ENCODE results near the gene RGS12. TPM values are rescaled to one million over a fixed set of nuclear protein-coding genes. Genes with fewer than 3 reads are reported as not detected.

The RGS12 gene
- total RNA-seq, 1 experiment from 2014 or later: 36.6 TPM

DNA sequence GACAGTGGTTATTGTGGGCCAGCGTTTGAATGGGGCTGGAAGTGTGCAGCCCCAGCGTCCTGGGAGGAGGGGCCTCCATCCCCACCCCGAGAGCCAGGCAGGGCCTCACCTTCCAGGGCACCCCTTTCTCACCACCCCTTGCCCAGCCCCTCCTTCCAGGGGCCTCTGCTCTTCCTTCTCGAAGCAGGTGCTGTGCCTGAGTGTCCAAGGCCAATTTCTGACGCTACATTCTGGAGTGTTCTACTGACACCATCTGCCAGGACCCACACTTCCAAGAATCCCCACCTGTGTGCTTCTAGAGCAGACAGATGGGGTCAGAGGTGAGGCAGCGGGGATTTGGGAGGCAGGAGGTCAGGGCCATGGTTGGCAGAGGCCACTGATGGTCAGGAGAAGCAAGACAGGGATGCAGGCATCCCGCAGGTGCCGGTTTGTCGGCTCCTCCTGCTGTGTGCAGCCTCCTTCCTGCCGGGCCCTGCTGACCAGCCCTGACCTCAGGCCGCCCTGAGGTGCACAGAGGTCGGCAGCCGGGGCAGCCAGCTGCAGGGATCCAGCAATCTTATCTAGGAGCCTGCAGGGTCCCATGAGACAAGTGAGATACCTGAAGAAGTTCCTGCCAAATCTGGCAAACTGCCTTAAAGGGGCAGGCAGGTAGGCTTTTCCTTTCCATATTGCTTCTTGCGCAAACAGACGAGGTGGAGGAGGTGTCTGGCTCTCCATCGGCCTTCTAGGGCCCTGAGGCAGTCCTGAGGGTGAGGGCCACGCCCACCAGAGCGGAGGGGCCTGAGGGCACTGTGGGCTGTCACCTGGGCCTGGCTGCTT lies 25.0 kb upstream of the RGS12 start:
- no peak overlapping the region for H2AFZ ChIP-seq
- no peak overlapping the region for H3K27ac ChIP-seq
- H4K20me1 ChIP-seq (ENCODE audit: insufficient read depth): no peaks in the 10 kb centered on the region
- H3K27me3 ChIP-seq (ENCODE audit: insufficient read depth, low read depth): no peaks in the 10 kb centered on the region
- TF ChIP-seq, protein P1, sequence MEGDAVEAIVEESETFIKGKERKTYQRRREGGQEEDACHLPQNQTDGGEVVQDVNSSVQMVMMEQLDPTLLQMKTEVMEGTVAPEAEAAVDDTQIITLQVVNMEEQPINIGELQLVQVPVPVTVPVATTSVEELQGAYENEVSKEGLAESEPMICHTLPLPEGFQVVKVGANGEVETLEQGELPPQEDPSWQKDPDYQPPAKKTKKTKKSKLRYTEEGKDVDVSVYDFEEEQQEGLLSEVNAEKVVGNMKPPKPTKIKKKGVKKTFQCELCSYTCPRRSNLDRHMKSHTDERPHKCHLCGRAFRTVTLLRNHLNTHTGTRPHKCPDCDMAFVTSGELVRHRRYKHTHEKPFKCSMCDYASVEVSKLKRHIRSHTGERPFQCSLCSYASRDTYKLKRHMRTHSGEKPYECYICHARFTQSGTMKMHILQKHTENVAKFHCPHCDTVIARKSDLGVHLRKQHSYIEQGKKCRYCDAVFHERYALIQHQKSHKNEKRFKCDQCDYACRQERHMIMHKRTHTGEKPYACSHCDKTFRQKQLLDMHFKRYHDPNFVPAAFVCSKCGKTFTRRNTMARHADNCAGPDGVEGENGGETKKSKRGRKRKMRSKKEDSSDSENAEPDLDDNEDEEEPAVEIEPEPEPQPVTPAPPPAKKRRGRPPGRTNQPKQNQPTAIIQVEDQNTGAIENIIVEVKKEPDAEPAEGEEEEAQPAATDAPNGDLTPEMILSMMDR (conservative IDR thresholded peaks at IDR 0.05): no peak
- TF ChIP-seq EZH2 (IDR thresholded peaks at IDR 0.05; ENCODE audit: low read depth): no peak
- H3K9me2 ChIP-seq (ENCODE audit: insufficient read depth): no peaks in the 10 kb centered on the region
- H3F3A ChIP-seq (ENCODE audit: insufficient read depth, low read depth): no peaks in the 10 kb centered on the region
- no peaks in the 10 kb centered on the region for H3K79me2 ChIP-seq (ENCODE audit: low read depth)
- no TSS peak for BruUV-seq (replicated peaks)
- intact Hi-C loops (cut with micrococcal nuclease; ENCODE audit: unreplicated experiment): no loop called here
- ChIA-PET POLR2A (ENCODE audit: unreplicated experiment) (no interaction called here), CTCF (no interaction called here)
- peak overlapping the region; percentile 53; the same call in 1 of the 2 replicates for H3K4me2 ChIP-seq
- H3K36me3 ChIP-seq (ENCODE audit: low read depth): no peaks in the 10 kb centered on the region
- no peak overlapping the region for H3K4me3 ChIP-seq
- peaks cover 15% of the 10 kb centered on the region for H3K4me1 ChIP-seq (replicated peaks; ENCODE audit: insufficient read depth)
- no peaks in the 10 kb centered on the region for H3K9me3 ChIP-seq (ENCODE audit: insufficient read depth, low read depth)
- DNase-seq: peak; percentile 63 to 80

DNA sequence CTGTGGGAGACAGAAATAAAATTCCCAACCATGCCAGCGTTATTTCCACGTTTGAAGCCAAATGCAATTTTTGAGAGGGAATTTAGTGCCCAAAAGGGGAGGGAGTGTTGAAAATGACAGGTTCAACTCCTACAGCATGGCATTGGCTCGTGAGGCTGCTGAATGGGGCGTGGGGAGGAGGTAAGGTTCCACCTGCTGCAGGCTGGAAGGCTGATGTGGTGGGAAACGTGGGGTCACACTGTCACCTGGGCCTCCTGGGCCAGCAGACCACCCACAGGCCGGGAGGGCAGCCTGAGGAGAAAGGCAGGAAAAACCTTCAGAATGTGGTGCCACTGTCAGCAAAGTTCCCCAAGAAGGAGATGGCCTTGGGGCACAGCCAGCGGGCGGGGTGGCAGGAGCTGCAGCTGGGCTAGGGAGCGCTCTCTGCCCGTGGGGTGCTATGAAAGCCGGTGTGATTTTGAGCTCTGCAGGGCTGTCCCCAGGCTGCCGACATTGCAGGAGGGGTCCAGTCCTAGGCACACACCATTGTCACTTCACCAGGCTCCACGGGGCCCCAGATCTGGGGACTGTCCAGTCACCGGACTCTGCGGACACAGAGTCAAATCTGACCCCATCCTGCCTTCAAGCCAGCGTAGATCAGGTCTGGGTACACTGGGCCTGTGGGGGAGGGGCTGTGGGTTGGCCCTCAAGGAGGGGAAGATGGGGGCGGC lies 24.3 kb upstream of the RGS12 start:
- peaks cover 15% of the 10 kb centered on the region for H3K4me1 ChIP-seq (replicated peaks; ENCODE audit: insufficient read depth)

GRCh38 chr4:3269105-3269927 lies 23.5 kb upstream of the RGS12 start:
- ChIA-PET CTCF (no interaction called here), POLR2A (ENCODE audit: unreplicated experiment) (no interaction called here)
- Histone ChIP-seq H3K4me3 (no peak overlapping the region), H3K36me3 (ENCODE audit: low read depth) (no peaks in the 10 kb centered on the region), H3K9me3 (ENCODE audit: insufficient read depth, low read depth) (no peaks in the 10 kb centered on the region), H3K4me1 (replicated peaks; ENCODE audit: insufficient read depth) (peaks cover 15% of the 10 kb centered on the region), H3K9me2 (ENCODE audit: insufficient read depth) (no peaks in the 10 kb centered on the region), H3F3A (ENCODE audit: insufficient read depth, low read depth) (no peaks in the 10 kb centered on the region), H3K79me2 (ENCODE audit: low read depth) (no peaks in the 10 kb centered on the region), H3K27me3 (ENCODE audit: insufficient read depth, low read depth) (no peaks in the 10 kb centered on the region), H2AFZ (no peak overlapping the region), H3K27ac (no peak overlapping the region), H4K20me1 (ENCODE audit: insufficient read depth) (no peaks in the 10 kb centered on the region), H3K4me2 (no peak overlapping the region)
- intact Hi-C loops (cut with micrococcal nuclease; ENCODE audit: unreplicated experiment): no loop called here
- DNase-seq: no peak
- TF ChIP-seq, protein P1 (conservative IDR thresholded peaks at IDR 0.05): no peak
- TF ChIP-seq EZH2 (IDR thresholded peaks at IDR 0.05; ENCODE audit: low read depth): no peak
- no TSS peak for BruUV-seq (replicated peaks)

More for the DNA sequence above, 24.3 kb upstream of the RGS12 start:
- no peaks in the 10 kb centered on the region for H3K9me2 ChIP-seq (ENCODE audit: insufficient read depth)
- no peak for TF ChIP-seq EZH2 (IDR thresholded peaks at IDR 0.05; ENCODE audit: low read depth)
- TF ChIP-seq, protein P1 (conservative IDR thresholded peaks at IDR 0.05): no peak
- no peak for DNase-seq
- POLR2A ChIA-PET (ENCODE audit: unreplicated experiment): no interaction called here
- BruUV-seq (replicated peaks): no TSS peak
- H4K20me1 ChIP-seq (ENCODE audit: insufficient read depth): no peaks in the 10 kb centered on the region
- H3K27ac ChIP-seq: no peak overlapping the region
- H3K36me3 ChIP-seq (ENCODE audit: low read depth): no peaks in the 10 kb centered on the region
- no peaks in the 10 kb centered on the region for H3K27me3 ChIP-seq (ENCODE audit: insufficient read depth, low read depth)
- H3K79me2 ChIP-seq (ENCODE audit: low read depth): no peaks in the 10 kb centered on the region
- H3K4me3 ChIP-seq: no peak overlapping the region
- intact Hi-C loops (cut with micrococcal nuclease; ENCODE audit: unreplicated experiment): no loop called here
- peak overlapping the region; percentile 53; the same call in 1 of the 2 replicates for H3K4me2 ChIP-seq
- H3F3A ChIP-seq (ENCODE audit: insufficient read depth, low read depth): no peaks in the 10 kb centered on the region
- CTCF ChIA-PET: no interaction called here
- no peaks in the 10 kb centered on the region for H3K9me3 ChIP-seq (ENCODE audit: insufficient read depth, low read depth)
- H2AFZ ChIP-seq: no peak overlapping the region

All from PC-9 (cell line).